GM12873 (cell line): ENCODE results near the gene PLA2G4C.
A peak's percentile ranks its signal among the peaks of the same experiment; 100 is the strongest.

ENCODE experiments used
- CTCF ChIP-seq: IDR thresholded peaks from 2 replicates; pipeline ENCODE4 v1.5.1; 2012; ENCODE audit warnings: low read depth, mild to moderate bottlenecking, moderate library complexity, low read length, control low read depth; ENCODE audit not compliant: insufficient read depth; ENCODE audit errors: missing control alignments

PLA2G4C gene

GRCh38 chr19:48090281-48090802, 20.3 kb downstream of the PLA2G4C start:
- no peak for TF ChIP-seq CTCF

GRCh38 chr19:48085904-48086864, 24.4 kb downstream of the PLA2G4C start:
- TF ChIP-seq CTCF = peak; percentile 23

- TF ChIP-seq CTCF = no peak
Observed at GRCh38 chr19:48085076-48085475, 25.5 kb downstream of the PLA2G4C start.

- no peak for TF ChIP-seq CTCF
Observed at GRCh38 chr19:48081106-48081505, 29.5 kb downstream of the PLA2G4C start.

GRCh38 chr19:48069435-48069834, 41.2 kb downstream of the PLA2G4C start:
- no peak for TF ChIP-seq CTCF

GRCh38 chr19:48064509-48064908, 46.1 kb downstream of the PLA2G4C start:
- no peak for TF ChIP-seq CTCF

GRCh38 chr19:48061401-48062344, 48.9 kb downstream of the PLA2G4C start:
- TF ChIP-seq CTCF = no peak
